HG02970 (cell line): Measurements from ENCODE around the gene PHF3.

Experiments
- ATAC-seq: cut with Tn5 transposase; IDR thresholded peaks from one replicate; pipeline ENCODE4 v1.9.1; 2021; ENCODE audit warnings: mild to moderate bottlenecking, moderate library complexity, moderate number of reproducible peaks; ENCODE audit not compliant: unreplicated experiment, low FRiP score

PHF3 gene

GRCh38 chr6:63635588-63636517 lies at the start of gene PHF3:
Gene PHF3 (plus strand): TSS chr6:63635802. CDS start chr6:63646552, 10,750 bp downstream.
- peak; percentile 91 for ATAC-seq

- ATAC-seq: no peak
Measured at GRCh38 chr6:63589952-63590411, 45.6 kb upstream of the PHF3 start.

GRCh38 chr6:63592886-63593285 lies 42.7 kb upstream of the PHF3 start:
- no peak for ATAC-seq

GRCh38 chr6:63597141-63598048 lies 38.2 kb upstream of the PHF3 start:
- no peak for ATAC-seq

DNA sequence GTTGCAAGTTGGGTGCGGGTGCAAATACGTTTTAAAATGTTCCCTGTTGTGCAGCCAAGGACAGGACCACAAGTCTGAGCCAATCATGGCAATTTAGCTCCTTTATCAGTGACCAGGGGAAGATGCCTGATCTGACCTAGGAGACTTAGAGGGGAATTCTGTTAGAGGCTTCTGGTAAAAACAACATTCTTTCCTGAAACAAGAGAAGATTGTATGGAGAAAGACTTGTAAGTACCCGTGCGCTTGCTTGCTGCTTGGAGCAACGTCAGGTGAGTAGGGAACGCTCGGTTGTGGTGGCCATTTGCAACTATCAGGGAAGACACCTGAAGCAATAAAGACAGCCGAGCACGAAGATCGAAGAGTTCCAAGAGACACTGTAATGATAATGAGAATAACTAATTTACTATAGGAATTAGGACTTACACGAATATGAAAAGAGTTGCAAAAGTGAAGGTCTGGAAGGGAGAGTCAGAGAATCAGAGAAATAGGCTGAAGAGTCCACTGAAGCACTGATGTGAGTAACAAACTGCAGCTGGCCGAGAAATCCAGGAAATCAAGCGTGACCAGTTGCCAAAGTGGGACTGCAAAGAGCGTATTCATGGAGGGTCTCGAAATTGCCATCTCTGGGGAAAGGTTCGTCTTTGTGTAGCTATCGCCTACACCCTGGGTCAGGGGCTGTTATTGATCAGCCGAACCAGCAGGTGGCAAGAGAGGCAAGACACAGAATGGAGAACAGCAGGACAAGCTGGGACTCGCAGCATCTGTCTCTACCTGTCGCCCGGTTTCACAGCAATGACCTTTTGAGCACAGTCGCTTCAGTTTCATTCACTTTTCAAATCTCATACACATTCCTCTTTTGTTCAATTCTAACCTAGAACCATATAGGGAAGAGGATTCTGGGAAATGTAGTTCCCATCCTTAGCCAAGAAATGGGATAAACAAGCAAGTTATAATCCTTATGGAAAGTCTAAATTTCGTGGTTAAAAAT lies 37.3 kb upstream of the PHF3 start:
- peak; percentile 99 for ATAC-seq

- no peak for ATAC-seq
Measured at GRCh38 chr6:63599243-63599642, 36.4 kb upstream of the PHF3 start.

GRCh38 chr6:63600136-63600535 lies 35.5 kb upstream of the PHF3 start:
- ATAC-seq: no peak

GRCh38 chr6:63609231-63609630 lies 26.4 kb upstream of the PHF3 start:
- no peak for ATAC-seq

GRCh38 chr6:63610944-63611343 lies 24.7 kb upstream of the PHF3 start:
- ATAC-seq: no peak

DNA sequence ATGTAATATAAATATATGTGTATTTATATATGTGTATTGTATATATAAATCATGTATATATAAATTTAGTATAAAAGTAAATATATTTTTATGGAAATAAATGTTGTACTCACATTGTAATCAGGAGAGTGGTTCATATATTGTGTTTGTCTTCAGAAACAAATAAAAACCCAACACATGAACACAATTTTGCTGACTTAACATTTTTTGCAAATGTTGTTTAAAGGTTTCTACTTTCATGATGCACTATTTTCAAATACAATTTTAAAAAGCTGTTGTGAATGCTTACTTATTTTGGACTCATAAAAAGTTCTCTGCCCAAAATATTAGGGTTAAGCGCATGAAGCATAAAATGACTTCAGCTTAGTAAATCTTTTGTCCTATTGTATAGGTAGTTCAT lies 24.0 kb upstream of the PHF3 start:
- ATAC-seq: no peak

- no peak for ATAC-seq
Measured at GRCh38 chr6:63615590-63615989, 20.0 kb upstream of the PHF3 start.

- ATAC-seq: no peak
Measured at GRCh38 chr6:63624091-63624490, 11.5 kb upstream of the PHF3 start.

DNA sequence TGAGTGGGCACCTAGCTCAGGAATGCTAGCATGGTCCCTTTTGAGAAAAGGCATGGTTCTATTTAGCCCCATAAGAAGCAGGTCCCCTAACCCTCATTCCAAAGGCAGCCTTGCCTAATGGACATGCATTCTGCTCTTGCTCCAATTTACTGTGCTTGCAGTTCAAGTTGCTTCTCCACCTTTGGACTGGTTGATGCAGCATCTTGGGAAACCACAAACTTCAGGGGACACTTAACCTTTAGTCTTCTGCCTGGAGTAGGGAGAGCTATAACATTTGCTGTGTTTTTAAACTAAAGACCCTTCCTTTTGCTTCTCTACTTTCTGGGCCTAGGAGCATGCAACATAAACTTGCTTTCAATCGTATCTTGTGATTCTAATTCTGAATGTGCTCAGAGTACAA lies 5.1 kb upstream of the PHF3 start:
- no peak for ATAC-seq

DNA sequence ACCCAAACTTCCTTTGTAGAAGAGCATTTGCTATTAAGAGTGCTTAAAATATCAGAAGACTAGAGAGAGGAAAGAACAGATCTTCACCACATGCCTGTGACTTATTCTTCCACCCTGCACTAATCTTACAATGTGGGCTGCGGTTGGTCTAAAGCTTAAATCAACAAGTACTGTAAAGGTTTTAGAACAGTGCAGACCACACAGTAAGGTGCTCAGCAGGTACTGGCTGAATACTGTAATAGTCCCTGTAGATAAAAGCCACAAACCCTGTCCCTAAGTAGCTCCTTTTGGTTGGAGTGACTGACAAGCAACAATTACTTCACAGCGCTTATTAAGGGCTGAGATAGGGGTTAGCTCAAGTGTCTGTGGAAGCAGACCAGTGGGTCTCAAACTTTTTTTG lies 972 bp upstream of the PHF3 start:
- no peak for ATAC-seq

- peak; percentile 17 for ATAC-seq
Measured at GRCh38 chr6:63635215-63635587, 401 bp upstream of the PHF3 start.

DNA sequence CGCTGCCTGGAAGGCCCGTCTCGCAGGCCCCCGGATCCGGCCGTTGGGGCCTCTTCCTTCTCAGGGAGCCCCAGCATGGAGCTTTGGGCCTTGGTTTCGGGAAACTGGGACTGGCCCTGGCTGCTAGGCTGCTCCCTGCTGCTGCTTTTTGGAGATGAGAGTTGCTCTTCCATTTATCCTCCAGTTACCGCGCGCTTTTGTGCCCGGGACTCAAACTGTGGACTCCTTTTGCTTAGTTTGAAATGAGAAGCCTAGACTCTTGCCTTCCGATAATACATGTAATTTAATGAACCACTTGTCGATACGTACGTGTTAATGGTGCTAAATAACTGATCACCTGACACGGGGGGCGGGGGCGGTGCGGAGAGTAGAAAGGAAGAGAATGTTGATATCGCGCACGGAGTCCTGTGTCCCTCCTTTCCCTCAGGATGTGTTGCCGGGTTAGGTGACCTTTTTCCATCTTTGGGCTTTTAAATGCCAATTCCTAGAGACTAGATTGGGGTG lies 968 bp downstream of the PHF3 start:
- ATAC-seq: peak; percentile 10

GRCh38 chr6:63637865-63638445 lies 2.4 kb downstream of the PHF3 start:
- no peak for ATAC-seq

- ATAC-seq: no peak
Measured at GRCh38 chr6:63640062-63640461, 4.5 kb downstream of the PHF3 start.

DNA sequence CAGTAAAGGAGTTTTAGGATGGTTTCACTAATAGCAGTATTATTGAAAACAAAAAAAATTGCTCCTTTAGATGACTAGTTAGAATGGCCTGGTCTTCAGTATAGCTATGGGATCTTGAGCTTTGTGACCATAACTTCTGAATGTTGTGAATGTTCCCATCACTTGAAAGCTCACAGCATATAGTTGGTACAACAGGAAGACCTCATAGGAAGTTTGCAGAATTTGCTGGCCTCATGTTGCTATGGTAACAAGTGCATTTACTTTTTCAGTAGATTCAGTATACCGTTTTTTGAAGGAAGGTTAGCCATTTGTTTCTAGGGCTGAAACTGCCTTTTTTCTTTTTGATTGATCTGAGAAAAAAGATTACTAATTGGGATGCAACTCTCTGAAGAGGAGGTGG lies 8.3 kb downstream of the PHF3 start:
- no peak for ATAC-seq
